ENCODE data around the gene PPFIA2.

Gene PPFIA2

GRCh38 chr12:81412940-81413339 lies 346.2 kb downstream of the PPFIA2 start:
- no peaks in the 10 kb centered on the region for H3K27me3 Mint-ChIP-seq
- intact Hi-C loops (cut with micrococcal nuclease) = no loop called here

GRCh38 chr12:81403348-81403747 lies 355.8 kb downstream of the PPFIA2 start:
- Mint-ChIP-seq H3K4me1 (ENCODE audit: low read depth) (no peaks in the 10 kb centered on the region), H3K27ac (no peak overlapping the region), H3K27me3 (no peaks in the 10 kb centered on the region), H3K9me3 (no peaks in the 10 kb centered on the region), H3K36me3 (ENCODE audit: low read depth) (no peaks in the 10 kb centered on the region), H3K4me3 (no peak overlapping the region)
- intact Hi-C loops (cut with micrococcal nuclease) = no loop called here

More at GRCh38 chr12:81412940-81413339, 346.2 kb downstream of the PPFIA2 start:
- no peaks in the 10 kb centered on the region for H3K4me1 Mint-ChIP-seq (ENCODE audit: low read depth)
- H3K27ac Mint-ChIP-seq = no peak overlapping the region
- no peak overlapping the region for H3K4me3 Mint-ChIP-seq
- H3K36me3 Mint-ChIP-seq (ENCODE audit: low read depth) = no peaks in the 10 kb centered on the region
- no peaks in the 10 kb centered on the region for H3K9me3 Mint-ChIP-seq

- no peaks in the 10 kb centered on the region for H3K36me3 Mint-ChIP-seq (ENCODE audit: low read depth)
- H3K27ac Mint-ChIP-seq = no peak overlapping the region
- H3K27me3 Mint-ChIP-seq = no peaks in the 10 kb centered on the region
- no peak overlapping the region for H3K4me3 Mint-ChIP-seq
- H3K4me1 Mint-ChIP-seq (ENCODE audit: low read depth) = no peaks in the 10 kb centered on the region
- intact Hi-C loops (cut with micrococcal nuclease) = no loop called here
- H3K9me3 Mint-ChIP-seq = peaks cover 7% of the 10 kb centered on the region
These were observed 357.9 kb downstream of the PPFIA2 start for GRCh38 chr12:81401241-81401640.

- intact Hi-C loops (cut with micrococcal nuclease) = no loop called here
- no peak overlapping the region for H3K27ac Mint-ChIP-seq
These were observed 359.1 kb downstream of the PPFIA2 start for GRCh38 chr12:81400024-81400423.

GRCh38 chr12:81395431-81395830 lies 363.7 kb downstream of the PPFIA2 start:
- Mint-ChIP-seq H3K4me1 (ENCODE audit: low read depth) (no peaks in the 10 kb centered on the region), H3K4me3 (no peak overlapping the region), H3K9me3 (peaks cover 19% of the 10 kb centered on the region), H3K27ac (no peak overlapping the region), H3K27me3 (no peaks in the 10 kb centered on the region), H3K36me3 (ENCODE audit: low read depth) (no peaks in the 10 kb centered on the region)
- intact Hi-C loops (cut with micrococcal nuclease) = no loop called here

More at GRCh38 chr12:81400024-81400423, 359.1 kb downstream of the PPFIA2 start:
- Mint-ChIP-seq H3K36me3 (ENCODE audit: low read depth) (no peaks in the 10 kb centered on the region), H3K4me1 (ENCODE audit: low read depth) (no peaks in the 10 kb centered on the region), H3K9me3 (peaks cover 7% of the 10 kb centered on the region), H3K4me3 (no peak overlapping the region), H3K27me3 (no peaks in the 10 kb centered on the region)

- H3K4me1 Mint-ChIP-seq (ENCODE audit: low read depth) = no peaks in the 10 kb centered on the region
- no peak overlapping the region for H3K4me3 Mint-ChIP-seq
- no peaks in the 10 kb centered on the region for H3K27me3 Mint-ChIP-seq
- intact Hi-C loops (cut with micrococcal nuclease) = no loop called here
- H3K36me3 Mint-ChIP-seq (ENCODE audit: low read depth) = no peaks in the 10 kb centered on the region
- no peak overlapping the region for H3K27ac Mint-ChIP-seq
- peaks cover 12% of the 10 kb centered on the region for H3K9me3 Mint-ChIP-seq
These were observed 369.5 kb downstream of the PPFIA2 start for GRCh38 chr12:81389550-81390099.

- Mint-ChIP-seq H3K36me3 (ENCODE audit: low read depth) (no peaks in the 10 kb centered on the region), H3K4me3 (no peak overlapping the region), H3K27ac (no peak overlapping the region), H3K4me1 (ENCODE audit: low read depth) (no peaks in the 10 kb centered on the region), H3K27me3 (no peaks in the 10 kb centered on the region), H3K9me3 (peaks cover 2% of the 10 kb centered on the region)
- intact Hi-C loops (cut with micrococcal nuclease) = no loop called here
These were observed 373.0 kb downstream of the PPFIA2 start for GRCh38 chr12:81386101-81386500.

- Mint-ChIP-seq H3K36me3 (ENCODE audit: low read depth) (no peaks in the 10 kb centered on the region), H3K27ac (no peak overlapping the region), H3K9me3 (peaks cover 8% of the 10 kb centered on the region), H3K4me1 (ENCODE audit: low read depth) (no peaks in the 10 kb centered on the region), H3K27me3 (no peaks in the 10 kb centered on the region), H3K4me3 (no peak overlapping the region)
- intact Hi-C loops (cut with micrococcal nuclease) = no loop called here
These were observed 377.2 kb downstream of the PPFIA2 start for GRCh38 chr12:81381951-81382350.

- Mint-ChIP-seq H3K4me1 (ENCODE audit: low read depth) (no peaks in the 10 kb centered on the region), H3K27me3 (no peaks in the 10 kb centered on the region), H3K4me3 (no peak overlapping the region), H3K36me3 (ENCODE audit: low read depth) (no peaks in the 10 kb centered on the region), H3K27ac (no peak overlapping the region), H3K9me3 (peaks cover 8% of the 10 kb centered on the region)
- intact Hi-C loops (cut with micrococcal nuclease) = no loop called here
These were observed 380.4 kb downstream of the PPFIA2 start for GRCh38 chr12:81378601-81379285.

GRCh38 chr12:81377771-81378170 lies 381.4 kb downstream of the PPFIA2 start:
- no peak overlapping the region for H3K4me3 Mint-ChIP-seq
- peaks cover 8% of the 10 kb centered on the region for H3K9me3 Mint-ChIP-seq
- no peaks in the 10 kb centered on the region for H3K4me1 Mint-ChIP-seq (ENCODE audit: low read depth)
- H3K27ac Mint-ChIP-seq = no peak overlapping the region
- H3K36me3 Mint-ChIP-seq (ENCODE audit: low read depth) = no peaks in the 10 kb centered on the region
- intact Hi-C loops (cut with micrococcal nuclease) = no loop called here
- H3K27me3 Mint-ChIP-seq = no peaks in the 10 kb centered on the region

- H3K36me3 Mint-ChIP-seq (ENCODE audit: low read depth) = no peaks in the 10 kb centered on the region
- H3K27me3 Mint-ChIP-seq = no peaks in the 10 kb centered on the region
- intact Hi-C loops (cut with micrococcal nuclease) = no loop called here
- no peak overlapping the region for H3K27ac Mint-ChIP-seq
- H3K4me1 Mint-ChIP-seq (ENCODE audit: low read depth) = no peaks in the 10 kb centered on the region
- peaks cover 8% of the 10 kb centered on the region for H3K9me3 Mint-ChIP-seq
- no peak overlapping the region for H3K4me3 Mint-ChIP-seq
These were observed 383.2 kb downstream of the PPFIA2 start for GRCh38 chr12:81375969-81376368.

- Mint-ChIP-seq H3K27ac (no peak overlapping the region), H3K9me3 (no peaks in the 10 kb centered on the region), H3K36me3 (ENCODE audit: low read depth) (no peaks in the 10 kb centered on the region), H3K27me3 (no peaks in the 10 kb centered on the region), H3K4me1 (ENCODE audit: low read depth) (no peaks in the 10 kb centered on the region), H3K4me3 (no peak overlapping the region)
- intact Hi-C loops (cut with micrococcal nuclease) = no loop called here
These were observed 388.7 kb downstream of the PPFIA2 start for GRCh38 chr12:81370456-81370855.

- Mint-ChIP-seq H3K27ac (no peak overlapping the region), H3K4me3 (no peak overlapping the region), H3K9me3 (no peaks in the 10 kb centered on the region), H3K27me3 (no peaks in the 10 kb centered on the region), H3K36me3 (ENCODE audit: low read depth) (no peaks in the 10 kb centered on the region), H3K4me1 (ENCODE audit: low read depth) (no peaks in the 10 kb centered on the region)
- intact Hi-C loops (cut with micrococcal nuclease) = no loop called here
These were observed 390.0 kb downstream of the PPFIA2 start for GRCh38 chr12:81369175-81369574.

- H3K4me1 Mint-ChIP-seq (ENCODE audit: low read depth) = no peaks in the 10 kb centered on the region
- no peaks in the 10 kb centered on the region for H3K9me3 Mint-ChIP-seq
- intact Hi-C loops (cut with micrococcal nuclease) = no loop called here
- no peaks in the 10 kb centered on the region for H3K36me3 Mint-ChIP-seq (ENCODE audit: low read depth)
- H3K4me3 Mint-ChIP-seq = no peak overlapping the region
- no peak overlapping the region for H3K27ac Mint-ChIP-seq
- no peaks in the 10 kb centered on the region for H3K27me3 Mint-ChIP-seq
These were observed 393.9 kb downstream of the PPFIA2 start for GRCh38 chr12:81365284-81365683.

GRCh38 chr12:81360916-81361315 lies 398.2 kb downstream of the PPFIA2 start:
- Mint-ChIP-seq H3K9me3 (no peaks in the 10 kb centered on the region), H3K4me3 (no peak overlapping the region), H3K27me3 (no peaks in the 10 kb centered on the region), H3K4me1 (ENCODE audit: low read depth) (no peaks in the 10 kb centered on the region), H3K27ac (no peak overlapping the region), H3K36me3 (ENCODE audit: low read depth) (no peaks in the 10 kb centered on the region)
- intact Hi-C loops (cut with micrococcal nuclease) = no loop called here
